ENCODE data around the gene L3MBTL4.

DNA sequence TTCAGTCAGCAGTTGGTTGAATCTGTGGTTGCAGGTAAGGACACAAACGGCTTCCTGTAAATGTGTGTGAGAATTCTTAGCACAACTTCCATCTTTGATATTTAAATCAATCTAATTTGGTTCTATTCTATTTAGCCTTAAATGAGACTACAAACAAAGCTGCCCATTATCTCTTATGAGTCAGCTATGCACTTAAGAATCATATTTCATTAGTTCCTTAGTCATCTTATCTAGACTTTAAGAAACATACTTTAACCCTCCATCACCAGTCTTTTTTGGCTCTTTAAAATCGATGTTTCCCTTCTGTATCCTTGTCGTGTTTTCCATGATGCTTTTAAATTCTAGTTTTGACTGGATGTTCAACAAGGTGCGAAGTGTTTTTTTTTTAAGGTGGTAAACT lies 405.0 kb downstream of the L3MBTL4 start:
- TF ChIP-seq, protein P1, sequence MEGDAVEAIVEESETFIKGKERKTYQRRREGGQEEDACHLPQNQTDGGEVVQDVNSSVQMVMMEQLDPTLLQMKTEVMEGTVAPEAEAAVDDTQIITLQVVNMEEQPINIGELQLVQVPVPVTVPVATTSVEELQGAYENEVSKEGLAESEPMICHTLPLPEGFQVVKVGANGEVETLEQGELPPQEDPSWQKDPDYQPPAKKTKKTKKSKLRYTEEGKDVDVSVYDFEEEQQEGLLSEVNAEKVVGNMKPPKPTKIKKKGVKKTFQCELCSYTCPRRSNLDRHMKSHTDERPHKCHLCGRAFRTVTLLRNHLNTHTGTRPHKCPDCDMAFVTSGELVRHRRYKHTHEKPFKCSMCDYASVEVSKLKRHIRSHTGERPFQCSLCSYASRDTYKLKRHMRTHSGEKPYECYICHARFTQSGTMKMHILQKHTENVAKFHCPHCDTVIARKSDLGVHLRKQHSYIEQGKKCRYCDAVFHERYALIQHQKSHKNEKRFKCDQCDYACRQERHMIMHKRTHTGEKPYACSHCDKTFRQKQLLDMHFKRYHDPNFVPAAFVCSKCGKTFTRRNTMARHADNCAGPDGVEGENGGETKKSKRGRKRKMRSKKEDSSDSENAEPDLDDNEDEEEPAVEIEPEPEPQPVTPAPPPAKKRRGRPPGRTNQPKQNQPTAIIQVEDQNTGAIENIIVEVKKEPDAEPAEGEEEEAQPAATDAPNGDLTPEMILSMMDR (conservative IDR thresholded peaks at IDR 0.05; ENCODE audit: low read depth, low read length), result no peak
- TF ChIP-seq EZH2 (IDR thresholded peaks at IDR 0.05; ENCODE audit: borderline replicate concordance, low read depth, low read length, poor library complexity, severe bottlenecking), result no peak
